Measurements from ENCODE around the gene PANX3. TPM values are rescaled to one million over a fixed set of nuclear protein-coding genes. Genes with fewer than 3 reads are reported as not detected.

The PANX3 gene
- polyA plus RNA-seq, 1 donor (not counting 4 experiments of a cell fraction or from before 2014, with no cell fraction given), result not detected

- TF ChIP-seq EZH2 (IDR thresholded peaks at IDR 0.05; ENCODE audit: low read length) (no peak), CTCF (optimal IDR thresholded peaks at IDR 0.05 in 1 of 3, IDR thresholded peaks at IDR 0.05 in 1 of 3, conservative IDR thresholded peaks at IDR 0.05 in 1 of 3; ENCODE audit: extremely low read depth in 1 of 3, insufficient read depth in 2 of 3, low read length in 3 of 3) (no peak)
- no peak overlapping the region for H3K9ac ChIP-seq (ENCODE audit: control insufficient read depth, extremely low read depth, insufficient read depth, low read length)
- H3K9me1 ChIP-seq (ENCODE audit: control insufficient read depth, extremely low read depth, insufficient read depth, low read length), result no peaks in the 10 kb centered on the region
- no peak for FAIRE-seq
- H3K9me3 ChIP-seq (ENCODE audit: control insufficient read depth, low read depth, low read length), result peaks cover 4% of the 10 kb centered on the region
- H3K36me3 ChIP-seq (ENCODE audit: control insufficient read depth in 2 of 2, extremely low read depth in 1 of 2, insufficient read depth in 2 of 2, low read length in 2 of 2), result peaks cover 0 to 3% of the 10 kb centered on the region in 2 experiments
- H3K4me3 ChIP-seq (ENCODE audit: control insufficient read depth in 2 of 3, extremely low read depth in 1 of 3, insufficient read depth in 2 of 3, low read depth in 1 of 3, low read length in 3 of 3), result no peak overlapping the region
- no peaks in the 10 kb centered on the region for H3K79me2 ChIP-seq (ENCODE audit: control insufficient read depth, insufficient read depth, low read length)
- no peak overlapping the region for H2AFZ ChIP-seq (ENCODE audit: control insufficient read depth, low read length)
- dilution Hi-C loops (cut with MboI; ENCODE audit: extremely low pct_ligation_motif_present, low sequenced_read_pairs), result no loop called here
- no peak overlapping the region for H3K4me2 ChIP-seq (ENCODE audit: control insufficient read depth, extremely low read depth, insufficient read depth, low read depth, low read length)
- no peaks in the 10 kb centered on the region for H4K20me1 ChIP-seq (ENCODE audit: control insufficient read depth, extremely low read depth, insufficient read depth, low read length)
- no peak for DNase-seq (ENCODE audit: low read depth, low spot score)
- H3K27ac ChIP-seq (ENCODE audit: control insufficient read depth, insufficient read depth, low read length), result no peak overlapping the region
- H3K4me1 ChIP-seq (ENCODE audit: control insufficient read depth, extremely low read depth, insufficient read depth, low read length), result peaks cover 3% of the 10 kb centered on the region
- H3K27me3 ChIP-seq (ENCODE audit: control insufficient read depth, extremely low read depth, insufficient read depth, low read length), result no peaks in the 10 kb centered on the region
Measured at GRCh38 chr11:124643042-124643604, 31.9 kb downstream of the PANX3 start.

GRCh38 chr11:124643605-124644425 is 32.6 kb downstream of the PANX3 start:
- no peak overlapping the region for H2AFZ ChIP-seq (ENCODE audit: control insufficient read depth, low read length)
- H3K4me2 ChIP-seq (ENCODE audit: control insufficient read depth, extremely low read depth, insufficient read depth, low read depth, low read length), result no peak overlapping the region
- no peak for TF ChIP-seq CTCF (optimal IDR thresholded peaks at IDR 0.05 in 1 of 3, IDR thresholded peaks at IDR 0.05 in 1 of 3, conservative IDR thresholded peaks at IDR 0.05 in 1 of 3; ENCODE audit: extremely low read depth in 1 of 3, insufficient read depth in 2 of 3, low read length in 3 of 3)
- no peak overlapping the region for H3K27ac ChIP-seq (ENCODE audit: control insufficient read depth, insufficient read depth, low read length)
- H3K27me3 ChIP-seq (ENCODE audit: control insufficient read depth, extremely low read depth, insufficient read depth, low read length), result no peaks in the 10 kb centered on the region
- H4K20me1 ChIP-seq (ENCODE audit: control insufficient read depth, extremely low read depth, insufficient read depth, low read length), result no peaks in the 10 kb centered on the region
- FAIRE-seq, result no peak
- DNase-seq (ENCODE audit: low read depth, low spot score), result no peak
- no peaks in the 10 kb centered on the region for H3K79me2 ChIP-seq (ENCODE audit: control insufficient read depth, insufficient read depth, low read length)
- dilution Hi-C loops (cut with MboI; ENCODE audit: extremely low pct_ligation_motif_present, low sequenced_read_pairs), result no loop called here
- no peak overlapping the region for H3K9ac ChIP-seq (ENCODE audit: control insufficient read depth, extremely low read depth, insufficient read depth, low read length)
- H3K9me1 ChIP-seq (ENCODE audit: control insufficient read depth, extremely low read depth, insufficient read depth, low read length), result no peaks in the 10 kb centered on the region
- no peaks in the 10 kb centered on the region for H3K36me3 ChIP-seq (ENCODE audit: control insufficient read depth in 2 of 2, extremely low read depth in 1 of 2, insufficient read depth in 2 of 2, low read length in 2 of 2)
- H3K9me3 ChIP-seq (ENCODE audit: control insufficient read depth, low read depth, low read length), result peaks cover 4% of the 10 kb centered on the region
- H3K4me3 ChIP-seq (ENCODE audit: control insufficient read depth in 2 of 3, extremely low read depth in 1 of 3, insufficient read depth in 2 of 3, low read depth in 1 of 3, low read length in 3 of 3), result no peak overlapping the region
- peaks cover 3% of the 10 kb centered on the region for H3K4me1 ChIP-seq (ENCODE audit: control insufficient read depth, extremely low read depth, insufficient read depth, low read length)
